GM12801 (cell line): ENCODE data around the gene COX4I1.

ENCODE experiments used
- TF ChIP-seq, protein P1 (sequence below): IDR thresholded peaks from one replicate; pipeline ENCODE4 v1.5.1; 2011; ENCODE audit warnings: control low read depth; ENCODE audit not compliant: insufficient read length; ENCODE audit errors: extremely low read depth

The COX4I1 gene

DNA sequence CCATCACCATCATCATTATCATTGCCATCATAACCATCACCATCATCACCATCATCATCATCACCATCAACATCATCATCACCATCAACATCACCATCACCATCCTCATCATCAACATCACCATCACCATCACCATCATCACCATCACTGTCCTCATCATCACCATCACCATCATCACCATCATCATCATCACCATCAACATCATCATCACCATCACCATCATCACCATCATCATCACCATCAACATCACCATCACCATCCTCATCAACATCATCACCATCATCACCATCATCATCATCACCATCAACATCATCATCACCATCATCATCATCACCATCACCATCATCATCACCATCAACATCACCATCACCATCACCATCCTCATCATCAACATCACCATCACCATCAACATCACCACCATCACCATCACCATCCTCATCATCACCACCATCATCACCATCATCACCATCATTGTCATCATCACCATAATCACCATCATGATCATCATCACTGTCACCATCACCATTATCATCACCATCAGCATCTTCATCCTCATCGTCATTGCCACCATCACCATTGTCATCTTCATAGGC lies 23.9 kb downstream of the COX4I1 start:
- TF ChIP-seq, protein P1, sequence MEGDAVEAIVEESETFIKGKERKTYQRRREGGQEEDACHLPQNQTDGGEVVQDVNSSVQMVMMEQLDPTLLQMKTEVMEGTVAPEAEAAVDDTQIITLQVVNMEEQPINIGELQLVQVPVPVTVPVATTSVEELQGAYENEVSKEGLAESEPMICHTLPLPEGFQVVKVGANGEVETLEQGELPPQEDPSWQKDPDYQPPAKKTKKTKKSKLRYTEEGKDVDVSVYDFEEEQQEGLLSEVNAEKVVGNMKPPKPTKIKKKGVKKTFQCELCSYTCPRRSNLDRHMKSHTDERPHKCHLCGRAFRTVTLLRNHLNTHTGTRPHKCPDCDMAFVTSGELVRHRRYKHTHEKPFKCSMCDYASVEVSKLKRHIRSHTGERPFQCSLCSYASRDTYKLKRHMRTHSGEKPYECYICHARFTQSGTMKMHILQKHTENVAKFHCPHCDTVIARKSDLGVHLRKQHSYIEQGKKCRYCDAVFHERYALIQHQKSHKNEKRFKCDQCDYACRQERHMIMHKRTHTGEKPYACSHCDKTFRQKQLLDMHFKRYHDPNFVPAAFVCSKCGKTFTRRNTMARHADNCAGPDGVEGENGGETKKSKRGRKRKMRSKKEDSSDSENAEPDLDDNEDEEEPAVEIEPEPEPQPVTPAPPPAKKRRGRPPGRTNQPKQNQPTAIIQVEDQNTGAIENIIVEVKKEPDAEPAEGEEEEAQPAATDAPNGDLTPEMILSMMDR: no peak

GRCh38 chr16:85824161-85825135 lies 25.0 kb downstream of the COX4I1 start:
- TF ChIP-seq, protein P1: no peak

GRCh38 chr16:85825326-85825725 lies 25.8 kb downstream of the COX4I1 start:
- TF ChIP-seq, protein P1: no peak

- TF ChIP-seq, protein P1: no peak
Measured at GRCh38 chr16:85826686-85827247, 27.3 kb downstream of the COX4I1 start.

DNA sequence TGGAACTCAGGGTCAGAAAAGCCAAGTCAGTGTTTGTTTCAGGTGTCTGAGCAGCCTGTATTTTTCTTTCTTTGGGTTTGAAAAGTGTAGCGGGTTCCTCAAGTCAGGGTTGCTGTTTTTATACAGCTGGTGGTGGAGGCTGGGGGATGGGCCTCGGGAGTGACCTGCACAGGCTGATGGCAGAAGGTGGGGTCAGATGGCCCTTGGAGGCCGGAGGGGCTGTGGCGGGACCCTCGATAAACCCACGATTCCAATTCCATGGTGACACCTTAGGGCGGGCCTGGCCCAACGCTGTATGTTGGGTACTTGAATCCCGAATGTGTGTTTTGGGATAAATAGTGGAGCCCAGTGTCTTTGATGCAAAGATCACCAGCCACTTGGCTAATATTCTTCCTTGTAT lies 28.7 kb downstream of the COX4I1 start:
- TF ChIP-seq, protein P1: no peak

DNA sequence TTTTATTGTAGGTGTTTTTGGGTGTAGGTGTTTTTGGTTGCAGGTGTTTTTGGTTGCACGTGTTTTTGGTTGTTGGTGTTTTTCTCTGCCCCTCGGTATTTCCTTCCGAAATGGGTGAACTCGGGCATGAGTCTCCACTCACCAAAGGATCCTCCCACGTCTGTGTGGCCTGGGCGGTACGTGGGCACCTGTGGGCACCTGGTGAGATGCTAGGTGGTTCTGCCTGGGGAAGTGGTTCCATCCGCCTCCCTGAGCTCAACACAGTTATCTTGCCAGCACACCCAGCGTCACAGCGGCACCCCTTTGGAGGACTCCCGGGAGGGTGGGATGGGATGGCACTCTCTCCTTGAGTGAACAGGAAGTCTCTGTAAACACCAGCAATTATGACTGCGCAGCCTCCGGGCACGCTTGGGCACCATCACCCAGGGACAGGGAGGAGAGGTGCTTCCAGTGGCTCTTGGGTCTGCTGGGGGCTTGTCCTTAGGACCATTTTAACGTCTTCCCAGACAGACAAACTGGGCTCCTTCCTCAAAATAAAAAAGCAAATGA lies 29.8 kb downstream of the COX4I1 start:
- TF ChIP-seq, protein P1: no peak
